ENCODE results near the gene PAX5.

Gene PAX5

DNA sequence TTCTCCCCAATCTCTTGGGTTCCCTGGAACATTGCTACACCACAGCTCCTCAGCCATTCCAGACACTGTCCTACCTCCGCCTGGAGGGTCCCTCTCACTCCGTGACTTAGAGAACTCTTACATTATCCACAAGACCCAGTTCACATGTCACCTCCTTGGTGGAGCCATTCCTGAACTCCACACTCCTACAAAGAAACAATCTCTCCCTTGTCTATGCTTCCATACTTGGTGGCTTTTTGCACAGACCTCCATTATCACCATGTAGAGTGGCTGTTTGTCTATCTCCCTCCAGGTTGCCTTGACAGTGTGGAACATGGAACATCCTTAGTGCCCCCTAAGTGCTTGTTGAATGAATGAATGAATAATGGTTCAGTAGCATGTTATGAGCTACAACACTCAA, 105.9 kb downstream of the PAX5 start:
- DNase-seq, result no peak

DNA sequence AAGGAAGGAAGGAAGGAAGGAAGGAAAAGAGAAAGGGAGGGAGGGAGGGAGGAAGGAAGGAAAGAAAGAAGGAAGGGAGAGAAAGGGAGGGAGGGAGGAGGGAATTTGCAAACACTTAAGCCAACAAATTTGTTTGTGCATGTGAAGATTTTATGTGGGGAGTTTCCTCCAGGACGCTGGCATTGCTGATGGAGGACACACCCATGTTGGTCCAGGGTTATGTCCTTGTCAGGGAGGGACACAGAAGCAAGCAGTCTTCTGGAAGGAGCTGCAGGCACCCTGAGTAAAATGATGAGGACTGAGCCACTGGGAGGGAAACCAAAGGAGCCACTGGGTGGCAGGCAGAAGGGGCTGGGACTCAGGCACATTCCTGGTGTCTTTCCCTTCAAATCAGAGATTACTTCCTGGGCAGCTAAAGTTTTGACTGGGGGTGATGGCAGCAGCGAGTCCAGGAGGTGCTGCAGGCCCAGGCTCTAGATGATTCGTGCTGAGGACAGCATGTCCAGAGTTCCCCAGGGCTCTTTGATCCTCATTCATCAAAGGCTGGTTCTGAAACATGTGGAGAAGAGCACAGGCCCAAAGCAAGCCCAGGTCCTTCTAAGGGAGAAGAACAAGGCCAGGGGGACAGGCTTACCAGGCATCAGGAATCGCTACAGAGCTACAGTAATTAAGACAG, 109.2 kb downstream of the PAX5 start:
- DNase-seq, result no peak

DNA sequence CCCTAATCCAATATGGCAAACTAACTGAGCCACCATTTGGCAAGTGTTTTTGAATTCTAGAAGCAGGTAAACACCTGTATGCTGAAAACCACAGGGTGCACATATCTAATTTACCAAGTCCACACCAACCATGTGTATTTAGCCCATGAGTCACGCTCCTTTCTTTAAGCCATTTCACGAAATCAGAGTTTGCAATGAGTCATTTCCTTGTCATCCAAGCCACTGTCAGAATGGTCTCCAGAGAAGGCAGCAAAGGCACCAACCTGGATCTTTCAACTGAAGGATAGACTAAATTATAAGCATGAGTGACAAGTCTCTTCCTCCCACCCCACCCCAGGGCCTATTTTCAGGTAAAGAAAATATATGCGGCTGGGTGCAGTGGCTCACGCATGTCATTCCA, 110.0 kb downstream of the PAX5 start:
- DNase-seq, result no peak

DNA sequence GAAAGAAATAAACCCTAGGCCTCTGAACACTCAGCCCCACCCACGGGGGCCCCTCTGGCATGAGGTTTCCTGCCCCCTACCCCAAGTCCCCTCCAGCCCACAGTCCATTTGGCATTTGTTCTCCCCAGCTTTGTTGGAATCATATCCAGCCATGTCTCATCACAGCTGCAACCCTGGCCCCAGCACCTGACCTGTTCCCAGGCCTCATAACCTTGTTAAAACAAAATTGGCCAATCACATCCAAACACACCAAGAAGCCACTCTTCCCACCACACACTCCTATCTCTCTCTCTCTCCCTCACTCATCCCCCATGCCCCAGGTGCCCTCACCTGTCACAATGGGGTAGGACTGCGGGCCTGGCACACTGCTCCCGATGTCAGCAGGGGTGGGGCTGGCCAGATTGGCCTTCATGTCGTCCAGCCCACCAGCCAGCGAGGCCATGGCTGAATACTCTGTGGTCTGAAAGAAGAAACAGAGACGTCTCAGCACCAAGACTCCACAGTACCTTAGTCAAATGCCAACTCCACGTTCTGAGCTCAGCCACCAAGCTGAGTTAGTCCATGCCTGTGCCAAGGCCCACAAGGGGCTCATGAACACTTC, 110.9 kb downstream of the PAX5 start:
- no peak for DNase-seq

DNA sequence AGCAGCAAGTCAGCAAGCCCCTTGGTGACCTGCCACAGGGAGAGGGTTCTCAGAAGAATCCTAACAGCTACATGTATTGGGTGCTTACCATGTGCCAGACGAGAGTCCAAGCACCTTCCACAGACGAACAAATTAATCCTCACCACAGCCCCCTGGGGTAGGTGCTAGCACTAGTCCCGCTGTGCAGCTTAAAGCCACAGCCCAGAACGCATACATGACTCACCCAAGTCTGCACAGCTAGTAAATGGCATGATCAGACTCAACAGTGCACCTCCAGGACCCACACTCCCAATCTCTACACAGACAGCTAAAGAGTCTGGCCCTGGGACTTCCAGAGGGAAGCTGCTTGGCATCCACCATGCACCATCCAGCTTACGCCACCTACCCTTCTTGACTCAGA, 111.5 kb downstream of the PAX5 start:
- no peak for DNase-seq

DNA sequence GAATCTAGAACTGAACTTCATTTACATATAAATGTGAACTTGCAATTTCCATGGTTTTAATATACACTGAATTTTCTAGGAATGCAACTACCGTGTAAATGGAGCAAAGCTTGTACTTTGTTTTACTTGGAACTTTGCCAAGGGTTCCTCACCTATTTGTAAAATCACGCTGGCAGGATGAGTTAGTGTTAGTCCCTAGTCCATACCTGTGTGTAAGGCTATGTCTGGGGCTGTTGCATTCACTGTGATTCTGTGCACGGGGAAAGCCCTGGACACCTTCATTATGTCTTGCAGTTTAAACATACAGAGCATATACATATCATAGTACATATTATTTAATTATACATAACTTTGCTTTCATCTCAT, 119.9 kb downstream of the PAX5 start:
- no peak for DNase-seq

DNA sequence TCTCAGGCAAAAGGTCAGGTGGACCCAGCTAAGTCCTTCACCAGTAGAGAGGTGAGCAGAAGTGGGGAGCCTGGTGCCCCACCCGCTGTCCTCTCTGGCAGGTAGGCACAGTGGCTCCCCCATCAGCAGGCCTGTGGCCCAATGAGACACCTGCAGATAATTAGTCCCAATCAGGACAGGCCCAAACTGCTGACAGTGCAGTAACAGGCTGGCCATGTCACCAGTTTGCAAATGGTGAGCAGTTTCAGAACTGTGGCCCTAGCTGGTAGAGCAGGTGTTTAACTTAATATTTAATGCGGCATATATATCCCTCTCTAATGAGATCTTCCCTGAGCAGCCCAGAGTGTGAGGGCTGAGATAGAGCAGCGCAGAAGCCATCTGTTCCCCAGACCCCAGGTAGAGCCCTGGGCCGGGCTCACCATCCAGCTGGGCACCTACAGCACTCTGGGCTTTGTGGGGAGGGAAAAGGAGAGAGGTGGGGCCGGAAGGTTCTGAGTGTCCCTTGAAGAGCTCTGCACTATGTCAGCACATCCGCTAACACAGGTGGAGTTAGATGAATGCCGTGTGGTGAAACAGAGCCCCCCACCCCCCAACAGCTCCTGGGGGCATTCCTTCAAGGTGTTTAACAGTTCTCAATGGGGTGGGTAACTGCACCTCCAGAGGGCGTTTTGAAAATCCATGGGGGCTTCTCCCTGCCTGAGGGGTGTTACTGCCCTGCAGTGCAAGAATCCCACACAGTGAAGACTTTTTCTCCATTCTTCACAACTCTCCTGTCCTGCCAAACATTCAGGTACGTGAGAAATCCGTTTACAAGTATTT, 120.5 kb downstream of the PAX5 start:
- no peak for DNase-seq

DNA sequence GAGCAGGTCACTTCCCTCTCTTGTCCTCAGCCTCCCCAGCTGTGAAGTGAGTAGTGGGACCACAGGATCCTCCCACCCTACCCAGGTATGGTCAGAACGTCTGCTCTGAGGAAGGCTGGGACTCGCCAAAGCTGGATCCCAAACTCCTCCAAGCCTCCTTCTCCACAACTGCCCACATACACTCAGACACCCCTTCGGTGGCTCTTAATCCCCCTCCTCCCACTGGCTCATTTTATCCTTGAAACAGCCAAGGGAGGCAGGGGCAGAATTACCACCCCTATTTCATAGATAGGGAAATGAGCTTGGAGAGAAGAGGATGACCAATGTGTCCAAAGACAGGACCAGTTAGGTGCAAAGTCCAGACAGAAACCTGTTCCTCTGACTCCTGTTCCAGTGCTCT, 121.4 kb downstream of the PAX5 start:
- DNase-seq, result no peak

DNA sequence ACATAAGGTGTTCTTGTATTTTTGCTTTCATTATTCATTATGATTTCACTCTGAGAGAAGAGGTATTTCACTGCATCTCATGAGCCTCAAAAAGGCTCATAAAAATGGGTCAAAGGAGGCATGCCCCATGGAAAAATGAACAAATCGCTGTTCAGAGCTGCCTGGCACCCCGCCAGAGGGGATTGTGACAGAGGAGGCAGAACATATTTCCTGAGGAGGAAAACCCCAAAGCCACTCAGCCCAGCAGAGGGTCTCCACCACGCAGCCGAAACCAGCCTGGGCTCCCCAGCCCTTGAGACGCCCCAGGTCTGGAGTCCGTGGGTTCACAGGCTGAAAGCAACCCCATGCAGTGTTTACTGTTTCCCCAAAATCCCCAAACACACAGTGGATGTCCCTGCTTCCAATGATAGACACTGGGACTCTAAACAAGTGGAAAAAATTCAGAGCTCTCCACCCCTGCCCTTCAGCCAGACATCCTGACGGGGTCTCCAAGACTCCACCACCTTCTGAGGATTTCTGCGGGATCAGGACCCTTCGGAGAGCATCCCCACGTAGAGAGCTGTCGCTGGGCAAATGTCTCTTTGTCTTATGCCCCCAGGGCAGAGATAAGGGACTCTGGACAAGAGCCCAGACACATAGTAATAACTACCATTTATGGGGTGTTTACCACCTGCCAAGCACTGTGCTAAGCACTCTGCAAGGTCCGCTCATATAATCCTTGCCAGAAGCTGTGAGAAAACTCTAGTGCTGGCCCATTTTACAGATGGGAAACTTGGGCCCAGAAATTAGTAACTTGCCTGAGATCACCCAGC, 122.3 kb downstream of the PAX5 start:
- no peak for DNase-seq

DNA sequence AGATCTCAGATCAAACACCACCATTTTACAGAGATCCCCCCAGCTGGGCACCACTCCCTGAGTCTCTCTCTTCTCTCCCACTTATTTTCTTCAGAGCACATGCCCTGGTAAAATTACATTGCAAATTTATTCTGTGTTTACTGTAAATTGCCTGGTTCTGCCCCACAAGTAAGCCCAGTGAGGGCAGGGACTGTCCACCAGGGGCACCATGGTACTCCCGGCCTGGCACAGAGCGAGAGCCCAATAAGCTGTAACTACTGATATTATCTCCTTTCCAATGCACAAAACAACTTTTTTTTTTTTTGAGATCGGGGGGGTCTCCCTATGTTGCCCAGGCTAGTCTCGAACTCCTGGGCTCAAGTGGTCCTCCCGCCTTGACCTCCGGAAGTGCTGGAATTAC, 123.0 kb downstream of the PAX5 start:
- DNase-seq, result no peak

DNA sequence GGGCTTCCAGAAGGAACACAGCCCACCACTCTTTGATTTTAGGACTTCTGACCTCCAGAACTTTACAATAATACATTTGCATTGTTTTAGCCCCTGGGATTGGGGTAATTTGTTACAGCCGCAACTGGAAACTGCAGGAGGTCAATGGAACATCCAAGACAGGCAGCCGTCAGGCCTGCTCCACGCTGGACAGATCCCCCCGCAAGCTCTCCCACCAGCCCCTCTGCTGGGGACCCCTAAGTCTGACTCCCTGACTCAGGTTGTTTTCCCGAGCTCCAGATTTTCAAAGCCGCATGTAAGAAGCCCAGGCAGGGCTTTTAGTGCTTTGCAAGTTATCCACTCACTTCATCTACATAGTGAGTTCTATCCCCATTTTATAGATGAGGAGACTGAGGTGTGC, 127.6 kb downstream of the PAX5 start:
- DNase-seq, result no peak

DNA sequence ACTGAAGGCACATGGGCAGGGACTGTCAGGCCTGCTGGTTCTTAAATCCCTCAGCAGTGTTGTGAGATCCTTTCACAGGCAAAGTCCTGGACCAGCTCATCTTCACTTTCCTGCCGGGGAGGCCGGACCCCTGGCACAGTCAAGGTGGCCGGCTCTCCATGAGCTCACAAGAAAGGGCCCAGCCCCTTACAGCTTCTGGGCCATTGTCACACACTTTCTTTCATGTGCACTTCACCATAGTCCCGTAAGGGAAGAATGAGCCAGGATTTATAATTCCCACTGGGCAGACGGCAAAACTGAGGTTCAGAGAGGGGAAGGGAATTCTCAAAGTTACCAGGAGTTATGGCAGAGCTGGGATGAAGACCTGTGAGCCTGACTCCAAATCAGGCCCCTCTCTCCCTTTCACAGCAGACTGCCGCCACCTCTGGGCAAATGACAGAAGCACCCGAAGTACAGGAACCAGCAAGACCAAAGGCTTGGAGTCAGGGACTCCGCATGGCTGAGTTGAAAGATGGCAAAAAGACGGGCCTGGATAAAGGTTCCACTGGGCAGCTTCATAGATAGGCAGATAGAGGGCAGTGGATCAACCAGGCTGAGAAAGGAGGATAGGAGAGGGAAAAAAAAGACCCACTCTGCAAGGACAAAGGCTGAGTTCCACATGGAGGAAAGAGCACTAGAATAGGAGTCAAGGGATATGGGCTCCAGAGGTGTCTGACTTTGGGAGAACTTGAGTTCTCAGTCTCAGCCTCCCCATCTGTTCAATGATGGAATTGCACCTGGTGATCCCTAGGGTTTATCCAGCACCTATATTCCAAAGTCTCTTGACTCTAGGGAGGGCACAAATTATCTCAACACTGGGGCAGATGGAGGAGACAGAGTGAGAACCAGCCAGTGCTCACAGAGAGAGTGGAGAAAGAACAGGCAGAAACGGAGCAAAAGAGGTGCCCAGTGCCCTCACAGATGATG, 128.7 kb downstream of the PAX5 start:
- DNase-seq, result no peak

DNA sequence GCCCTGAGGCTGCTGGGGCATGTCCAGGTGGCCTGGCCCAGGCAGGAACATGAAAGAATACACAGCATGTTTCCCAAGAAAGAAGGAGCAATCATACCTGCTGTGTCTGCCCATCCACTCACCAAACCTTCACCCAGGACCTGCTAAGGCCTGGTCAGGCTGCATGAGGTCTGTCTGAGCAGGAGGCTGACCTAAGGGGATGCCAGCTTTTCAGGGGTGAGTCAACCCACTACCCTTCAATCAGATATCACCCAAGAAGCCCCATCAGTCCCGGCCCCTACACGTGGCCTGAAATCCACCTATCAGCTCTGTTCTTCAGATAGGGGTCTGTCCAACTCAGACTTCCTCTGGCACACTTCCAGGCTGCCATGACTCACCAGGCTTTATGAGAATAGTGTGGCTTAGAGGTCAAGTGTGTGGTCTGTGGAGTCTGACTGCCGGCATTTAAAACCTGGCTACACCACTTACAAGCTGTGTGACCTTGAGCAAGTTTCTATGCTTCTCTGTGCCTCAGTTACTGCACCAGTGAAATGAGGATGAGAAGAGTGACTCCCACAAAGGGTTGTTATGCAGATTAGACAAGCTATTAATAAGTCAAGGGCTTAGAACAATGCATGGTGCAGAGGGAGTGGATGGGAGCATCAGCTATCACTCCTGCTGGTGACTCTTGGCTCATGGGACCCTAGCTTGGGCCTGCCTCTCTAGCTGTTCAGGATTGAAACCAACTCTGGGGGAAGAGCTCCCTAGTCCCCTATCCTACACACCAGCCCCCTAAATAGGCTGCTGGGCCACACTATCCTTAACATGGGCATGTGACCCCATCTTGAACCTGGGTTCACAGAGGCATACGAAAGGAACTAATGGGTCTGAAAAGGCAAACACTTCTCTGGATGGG, 130.3 kb downstream of the PAX5 start:
- DNase-seq, result no peak

DNA sequence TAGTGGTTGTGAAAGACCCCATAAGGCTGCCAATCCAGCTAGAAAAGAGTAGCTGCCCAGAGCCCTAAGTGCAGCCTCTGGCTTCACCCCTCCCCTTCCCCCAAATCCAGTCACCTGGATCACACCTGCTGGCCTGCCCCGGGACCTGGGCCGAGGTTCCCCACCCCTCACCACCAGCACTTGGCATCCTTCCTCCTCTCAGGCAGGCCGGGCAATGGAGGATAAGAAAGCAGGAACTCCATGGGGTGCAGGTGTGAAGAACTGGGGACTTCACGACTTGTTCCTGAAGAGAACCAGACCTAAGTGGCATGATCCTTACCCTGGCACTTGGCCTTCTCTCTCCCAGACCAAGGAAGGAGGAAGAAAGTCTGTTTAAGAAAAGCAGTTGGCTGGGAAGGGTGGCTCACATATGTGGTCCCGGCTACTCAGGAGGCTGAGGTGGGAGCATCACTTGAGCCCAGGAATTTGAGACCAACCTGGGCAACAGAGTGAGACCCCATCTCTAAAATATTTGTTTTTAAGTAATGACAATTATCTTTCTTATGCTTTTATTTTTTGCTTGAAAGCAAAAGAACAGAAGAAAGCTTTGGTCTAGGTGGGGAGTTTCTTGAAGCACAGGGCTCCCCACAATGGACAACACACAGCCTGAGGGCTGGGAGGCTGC, 131.1 kb downstream of the PAX5 start:
- DNase-seq, result no peak

DNA sequence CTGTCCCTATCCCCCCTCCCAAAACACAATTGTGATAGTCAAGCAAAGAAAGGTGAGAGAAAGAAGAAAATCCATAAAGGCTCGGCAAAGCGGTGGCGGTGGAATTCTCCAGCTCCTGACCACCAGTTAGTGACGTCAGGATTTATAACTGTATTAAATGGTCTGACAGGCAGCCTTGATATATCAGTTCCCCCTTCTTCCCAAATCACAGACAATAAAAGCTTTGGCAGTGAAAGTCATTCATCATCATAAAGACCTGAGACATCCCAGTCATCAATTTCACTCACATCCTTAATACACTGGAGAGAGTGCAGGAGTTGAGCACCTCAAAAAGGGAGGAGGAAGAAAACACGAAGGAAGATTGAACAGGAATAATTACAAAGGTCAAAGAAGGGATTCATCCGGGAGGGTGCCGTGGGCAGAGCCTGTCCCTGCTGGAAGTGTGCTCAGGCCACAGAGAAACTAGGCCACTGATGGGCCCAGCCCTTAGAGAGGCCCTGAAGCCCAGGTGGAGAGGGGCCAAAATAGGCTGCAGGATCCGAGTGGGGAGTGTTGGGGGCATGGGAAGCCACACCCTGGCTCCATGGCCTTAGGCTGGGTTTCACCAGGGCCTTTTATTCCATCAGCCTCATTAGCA, 131.9 kb downstream of the PAX5 start:
- DNase-seq, result no peak

DNA sequence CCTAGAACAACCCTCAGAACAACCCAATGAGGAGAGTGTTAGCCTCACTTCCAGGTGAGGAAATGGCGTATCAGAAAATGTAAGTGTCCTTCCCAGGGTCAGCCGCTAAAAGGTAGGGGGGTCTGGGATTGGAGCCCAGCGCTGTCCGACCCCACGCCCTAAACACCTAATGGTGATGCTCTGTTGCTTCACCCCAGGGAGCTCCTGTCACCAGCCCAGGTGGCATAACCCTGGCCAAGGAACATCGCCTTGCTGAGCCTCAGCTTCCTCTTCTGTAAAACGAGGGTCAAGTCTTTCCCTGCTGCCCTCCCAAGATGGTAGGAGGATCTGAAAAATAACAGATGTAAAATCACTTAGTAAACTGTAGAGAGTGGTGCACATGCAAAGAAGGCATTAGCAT, 132.5 kb downstream of the PAX5 start:
- DNase-seq, result no peak

DNA sequence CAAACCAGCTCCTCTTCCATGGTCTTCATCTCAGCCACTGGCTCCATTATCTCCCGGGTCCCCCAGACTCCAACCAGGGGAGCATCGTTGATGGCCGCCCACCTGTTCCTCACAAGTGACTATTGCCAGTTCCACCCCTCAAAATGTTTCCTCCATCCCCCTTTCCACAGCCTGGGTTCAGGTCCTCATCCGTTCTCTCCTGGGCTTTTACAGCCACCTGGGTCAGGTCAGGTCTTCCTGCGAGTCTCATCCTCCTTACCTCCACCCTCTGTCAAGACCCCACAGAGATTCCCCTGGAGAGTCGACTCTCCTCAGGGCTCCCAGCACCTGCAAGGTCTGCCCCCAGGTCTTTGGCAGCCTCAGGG, 133.2 kb downstream of the PAX5 start:
- DNase-seq, result no peak

DNA sequence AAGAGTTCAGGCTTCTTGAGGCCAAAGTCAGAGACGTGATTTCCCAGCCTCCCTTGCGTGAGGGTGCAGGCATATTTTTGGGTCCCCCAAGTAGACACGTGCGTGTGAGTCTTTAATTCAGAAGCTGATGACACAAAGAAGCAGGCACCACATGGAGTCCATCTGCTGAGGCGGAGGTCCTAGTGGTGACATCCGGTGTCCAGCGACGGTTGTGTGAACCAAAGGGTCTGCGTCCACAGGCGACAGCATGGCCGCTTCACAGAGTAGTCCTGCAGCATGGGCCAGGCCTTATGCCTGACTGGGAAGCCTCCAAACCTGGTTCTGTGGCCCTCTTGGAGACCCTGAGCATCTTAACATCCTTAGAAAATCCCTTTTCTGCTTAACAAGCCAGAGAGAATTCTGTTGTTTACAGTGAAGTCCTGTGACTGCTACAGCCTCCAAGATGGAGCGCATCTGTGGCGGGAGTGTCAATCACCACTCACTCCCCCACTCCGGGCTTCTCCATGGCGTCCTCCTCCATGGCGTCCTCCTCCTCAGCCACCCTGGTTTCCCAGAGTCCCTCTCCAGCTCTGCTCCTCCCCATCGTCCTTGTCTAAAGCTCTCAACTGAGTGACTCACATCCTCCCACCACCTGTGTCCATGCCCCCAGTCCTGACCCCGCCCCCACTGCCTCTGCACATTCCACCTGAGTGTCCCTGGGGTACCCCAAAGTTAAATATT, 133.8 kb downstream of the PAX5 start:
- DNase-seq, result no peak

DNA sequence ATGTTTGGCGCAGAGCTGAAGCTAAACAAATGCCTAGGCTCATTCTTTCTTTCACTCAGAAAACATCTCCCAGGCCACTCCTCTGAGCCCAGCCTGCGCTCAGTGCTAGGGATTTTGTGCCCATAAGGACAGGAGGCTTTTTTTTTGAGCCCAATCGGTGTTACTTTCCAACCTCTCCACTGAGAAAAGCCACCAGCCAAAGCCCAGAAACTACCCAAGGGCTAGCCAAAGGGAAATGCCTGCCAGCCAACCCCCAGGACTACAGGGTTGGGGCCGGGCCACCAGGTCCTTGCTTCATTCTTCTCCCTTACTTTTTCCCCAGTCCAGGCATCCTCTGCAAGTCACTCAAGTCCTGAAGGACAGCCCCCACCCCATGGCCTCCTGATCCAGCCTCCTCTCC, 134.7 kb downstream of the PAX5 start:
- DNase-seq, result no peak
